DND-41 (cell line): Measurements from ENCODE around the gene FDPS.

Source experiments
- EZH2 ChIP-seq: IDR thresholded peaks from 3 replicates; pipeline ENCODE4 v1.6.1; 2012; ENCODE audit warnings: borderline replicate concordance, low read depth, mild to moderate bottlenecking, moderate library complexity, low read length, inconsistent platforms; ENCODE audit not compliant: severe bottlenecking
- TF ChIP-seq, protein P1 (sequence below): IDR thresholded peaks from 2 replicates; pipeline ENCODE4 v1.5.1; 2012; ENCODE audit warnings: borderline replicate concordance, low read length, moderate library complexity, mild to moderate bottlenecking; ENCODE audit not compliant: poor library complexity, severe bottlenecking; ENCODE audit errors: extremely low read depth

DNA sequence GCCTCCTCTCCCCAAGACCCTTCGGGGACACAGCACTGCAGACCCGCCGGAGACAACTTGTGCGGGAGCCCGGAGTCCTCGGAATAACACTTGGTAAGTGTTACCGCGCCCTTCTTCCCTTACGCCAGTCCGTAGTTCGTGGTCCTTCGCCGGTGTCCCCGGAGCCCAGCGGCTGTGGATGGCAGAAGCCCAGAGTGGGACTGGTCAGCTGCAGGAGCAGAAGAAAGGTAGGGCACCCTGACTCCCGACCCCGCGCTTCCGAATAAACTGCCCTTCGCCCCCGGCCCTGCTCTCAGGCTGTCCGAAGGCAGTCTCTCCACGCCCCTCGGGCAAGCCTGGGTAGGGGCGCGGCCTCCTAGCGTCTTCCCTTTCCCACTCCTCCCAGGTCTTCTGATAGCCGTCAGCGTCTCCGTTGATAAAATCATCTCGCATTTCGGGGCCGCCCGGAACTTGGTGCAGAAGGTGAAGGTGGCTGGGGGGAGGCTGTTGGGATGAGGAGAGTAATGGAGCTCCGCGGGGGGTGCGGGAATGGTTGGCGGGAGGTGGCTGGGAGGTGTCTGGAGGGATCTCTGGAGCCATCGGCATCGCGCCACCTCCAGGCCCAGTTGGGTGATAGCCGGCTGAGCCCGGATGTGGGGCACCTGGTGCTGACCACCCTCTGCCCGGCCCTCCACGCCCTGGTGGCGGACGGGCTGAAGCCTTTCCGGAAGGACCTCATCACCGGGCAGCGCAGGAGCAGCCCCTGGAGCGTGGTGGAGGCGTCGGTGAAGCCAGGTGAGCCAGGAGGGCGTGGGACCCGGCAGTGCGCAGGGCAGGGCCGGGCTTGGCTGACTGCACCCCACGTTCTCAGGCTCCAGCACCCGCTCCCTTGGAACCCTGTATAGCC is 16.3 kb downstream of the FDPS start:
- TF ChIP-seq EZH2, result no peak
- TF ChIP-seq, protein P1, sequence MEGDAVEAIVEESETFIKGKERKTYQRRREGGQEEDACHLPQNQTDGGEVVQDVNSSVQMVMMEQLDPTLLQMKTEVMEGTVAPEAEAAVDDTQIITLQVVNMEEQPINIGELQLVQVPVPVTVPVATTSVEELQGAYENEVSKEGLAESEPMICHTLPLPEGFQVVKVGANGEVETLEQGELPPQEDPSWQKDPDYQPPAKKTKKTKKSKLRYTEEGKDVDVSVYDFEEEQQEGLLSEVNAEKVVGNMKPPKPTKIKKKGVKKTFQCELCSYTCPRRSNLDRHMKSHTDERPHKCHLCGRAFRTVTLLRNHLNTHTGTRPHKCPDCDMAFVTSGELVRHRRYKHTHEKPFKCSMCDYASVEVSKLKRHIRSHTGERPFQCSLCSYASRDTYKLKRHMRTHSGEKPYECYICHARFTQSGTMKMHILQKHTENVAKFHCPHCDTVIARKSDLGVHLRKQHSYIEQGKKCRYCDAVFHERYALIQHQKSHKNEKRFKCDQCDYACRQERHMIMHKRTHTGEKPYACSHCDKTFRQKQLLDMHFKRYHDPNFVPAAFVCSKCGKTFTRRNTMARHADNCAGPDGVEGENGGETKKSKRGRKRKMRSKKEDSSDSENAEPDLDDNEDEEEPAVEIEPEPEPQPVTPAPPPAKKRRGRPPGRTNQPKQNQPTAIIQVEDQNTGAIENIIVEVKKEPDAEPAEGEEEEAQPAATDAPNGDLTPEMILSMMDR, result no peak
